Fibroblast of peridontal ligament (primary cell): ENCODE data around the gene LRIT1.
A peak's percentile ranks its signal among the peaks of the same experiment; 100 is the strongest.
"Not testable (repeated sequence)": the region's sequence is repeated elsewhere in the genome, so short reads cannot be mapped to it uniquely, and the experiment has no call there.

Experiments
- DNase-seq: peaks from one replicate; pipeline ENCODE4 v3.0.0-alpha.2; 2010; ENCODE audit errors: extremely low read depth

The LRIT1 gene

GRCh38 chr10:84241185-84241790, at the start of gene LRIT1:
TSS of gene LRIT1 (minus strand) at chr10:84241546. CDS start at chr10:84241439, 107 bp downstream.
- no peak for DNase-seq

DNA sequence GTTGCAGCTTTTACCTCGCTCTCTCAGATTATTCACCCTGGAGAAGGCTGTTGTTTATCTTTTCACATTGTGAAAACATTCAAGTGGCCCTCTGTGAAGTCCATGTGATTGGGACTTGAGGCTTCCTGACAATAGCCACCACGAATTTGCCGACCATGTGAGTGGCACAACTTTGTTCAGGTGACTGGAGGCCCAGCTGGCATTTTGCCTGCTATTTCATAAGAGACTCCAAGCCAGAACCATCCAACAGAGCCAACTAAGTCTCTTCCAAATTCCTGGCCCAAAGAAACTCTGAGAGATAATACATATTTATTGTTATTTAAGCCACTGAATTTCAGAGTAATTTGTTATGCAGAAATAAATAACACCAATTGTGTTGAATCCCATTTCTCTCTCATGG, 48.9 kb upstream of the LRIT1 start:
- DNase-seq, result no peak

- no peak for DNase-seq
These were observed 48.3 kb upstream of the LRIT1 start for GRCh38 chr10:84289521-84290200.

- no peak for DNase-seq
These were observed 46.8 kb upstream of the LRIT1 start for GRCh38 chr10:84288151-84288550.

DNA sequence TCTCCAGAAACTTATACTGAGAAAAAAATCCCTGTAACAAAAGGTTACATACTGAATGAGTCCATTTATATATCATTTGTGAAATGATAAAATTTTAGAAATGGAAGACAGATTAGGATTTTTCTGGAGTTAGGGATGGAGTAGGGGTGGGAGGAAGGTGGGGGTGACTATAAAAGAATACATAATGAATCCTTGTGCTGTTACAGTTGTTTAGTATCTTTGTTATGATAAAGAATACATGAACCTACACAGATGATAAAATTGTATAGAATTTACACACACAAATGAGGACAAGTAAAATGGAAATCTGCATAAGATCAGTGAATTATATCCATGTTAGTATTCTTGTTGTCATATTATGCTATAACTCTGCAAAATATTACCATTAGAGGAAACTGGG, 45.3 kb upstream of the LRIT1 start:
- no peak for DNase-seq

DNA sequence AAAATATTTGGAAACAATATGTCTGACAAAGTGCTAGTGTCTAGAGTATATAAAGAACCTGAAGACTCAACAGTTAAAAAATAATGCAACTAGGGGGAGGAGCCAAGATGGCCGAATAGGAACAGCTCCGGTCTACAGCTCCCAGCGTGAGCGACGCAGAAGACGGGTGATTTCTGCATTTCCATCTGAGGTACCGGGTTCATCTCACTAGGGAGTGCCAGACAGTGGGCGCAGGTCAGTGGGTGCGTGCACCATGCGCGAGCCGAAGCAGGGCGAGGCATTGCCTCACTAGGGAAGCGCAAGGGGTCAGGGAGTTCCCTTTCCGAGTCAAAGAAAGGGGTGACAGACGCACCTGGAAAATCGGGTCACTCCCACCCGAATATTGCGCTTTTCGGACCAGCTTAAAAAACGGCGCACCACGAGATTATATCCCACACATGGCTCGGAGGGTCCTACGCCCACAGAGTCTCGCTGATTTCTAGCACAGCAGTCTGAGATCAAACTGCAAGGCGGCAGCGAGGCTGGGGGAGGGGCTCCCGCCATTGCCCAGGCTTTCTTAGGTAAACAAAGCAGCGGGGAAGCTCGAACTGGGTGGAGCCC, 38.6 kb upstream of the LRIT1 start:
- DNase-seq, result not testable (repeated sequence)

DNA sequence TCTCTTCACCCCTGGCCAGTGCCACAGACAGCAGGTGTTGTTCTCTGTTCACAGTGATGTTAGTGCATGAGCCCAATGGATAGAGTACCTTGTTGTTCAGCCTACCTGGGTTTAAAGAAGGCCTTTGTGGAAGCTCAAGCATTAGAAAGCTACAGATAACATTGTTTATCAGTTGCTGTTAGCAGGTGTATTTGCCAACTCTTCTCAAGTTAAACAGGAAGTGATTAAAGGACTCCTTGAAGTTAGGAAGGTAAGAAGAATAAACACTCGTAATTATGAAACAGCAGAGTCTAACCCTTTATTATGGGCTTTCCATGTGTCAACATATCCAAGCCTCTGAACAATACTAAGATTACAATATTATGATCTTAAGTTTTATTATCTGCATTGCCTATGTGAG, 29.4 kb upstream of the LRIT1 start:
- no peak for DNase-seq

GRCh38 chr10:84269773-84270172, 28.4 kb upstream of the LRIT1 start:
- DNase-seq, result peak; percentile 85

- DNase-seq, result no peak
These were observed 27.8 kb upstream of the LRIT1 start for GRCh38 chr10:84269162-84269561.

DNA sequence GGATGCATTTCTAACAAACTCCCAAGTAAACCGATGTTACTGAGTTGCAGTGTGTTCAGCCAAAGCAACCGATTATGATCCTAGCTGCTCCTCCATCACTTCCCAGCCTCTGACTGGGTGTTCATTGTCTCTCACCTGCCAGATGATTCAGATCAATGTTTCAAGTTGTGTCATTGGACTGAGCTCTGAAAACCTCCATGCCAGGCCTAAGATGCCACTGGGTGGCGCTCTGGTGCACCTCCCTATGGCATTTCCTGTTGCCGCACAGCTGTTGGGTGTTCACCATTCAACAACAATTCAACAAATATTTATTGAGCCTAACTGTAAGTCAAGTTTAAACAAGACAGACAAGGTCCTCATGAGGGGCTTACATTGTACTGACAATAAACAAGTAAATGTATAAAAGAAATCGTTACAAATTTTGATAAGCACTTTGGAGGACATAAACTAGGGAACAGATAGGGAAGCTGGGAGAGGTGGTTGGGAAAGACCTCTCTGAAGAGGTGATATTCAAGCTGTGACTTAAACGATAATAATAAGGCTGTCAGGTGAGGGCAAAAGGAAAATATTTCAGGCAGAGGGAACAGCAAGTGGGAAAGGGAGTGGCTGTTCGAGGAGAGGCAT, 26.3 kb upstream of the LRIT1 start:
- DNase-seq, result peak; percentile 42

DNA sequence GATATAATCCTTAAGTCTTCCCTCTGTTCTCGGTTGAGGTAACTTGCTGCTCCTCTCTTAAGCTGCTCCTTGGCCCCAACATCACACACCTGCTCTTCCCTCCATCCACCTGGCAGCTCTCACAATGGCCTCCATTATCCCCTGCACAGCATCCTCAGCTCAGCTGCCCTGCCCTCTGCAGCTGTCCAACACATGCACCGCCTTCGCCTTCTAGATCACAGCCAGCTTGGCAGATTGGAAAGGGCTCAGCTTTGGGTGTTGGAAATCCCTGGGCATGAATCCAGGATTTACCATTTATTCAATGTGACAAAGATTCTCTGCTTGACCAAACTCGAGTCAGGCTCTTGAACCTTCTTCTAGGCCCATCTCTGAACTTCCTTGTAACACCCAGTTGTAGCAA, 24.1 kb upstream of the LRIT1 start:
- DNase-seq, result no peak

DNA sequence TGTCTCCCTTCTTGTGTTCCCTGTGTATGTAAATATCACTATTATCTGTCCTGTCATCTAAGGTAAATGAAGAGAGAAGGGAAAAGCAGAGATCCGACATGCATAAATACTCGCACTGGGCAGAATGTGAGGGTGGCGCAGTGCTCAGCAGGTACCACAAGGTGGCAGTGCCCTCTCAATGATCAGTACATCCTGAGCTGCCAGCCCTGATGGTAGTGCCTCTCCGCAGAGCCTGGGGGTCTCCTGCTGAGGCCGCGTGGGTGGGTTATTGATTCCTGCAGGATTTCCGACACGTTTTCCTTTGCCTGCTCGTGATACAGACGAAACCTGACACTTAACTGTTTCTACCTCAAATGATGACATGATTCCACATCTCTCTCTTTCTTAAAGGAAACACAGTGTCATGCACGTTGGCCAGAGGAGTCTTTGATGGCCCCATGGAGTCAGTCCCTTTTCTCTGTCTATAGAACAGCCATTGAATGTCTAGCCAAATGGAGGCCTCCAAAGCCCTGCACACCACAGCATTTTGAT, 23.3 kb upstream of the LRIT1 start:
- DNase-seq, result peak; percentile 68

DNA sequence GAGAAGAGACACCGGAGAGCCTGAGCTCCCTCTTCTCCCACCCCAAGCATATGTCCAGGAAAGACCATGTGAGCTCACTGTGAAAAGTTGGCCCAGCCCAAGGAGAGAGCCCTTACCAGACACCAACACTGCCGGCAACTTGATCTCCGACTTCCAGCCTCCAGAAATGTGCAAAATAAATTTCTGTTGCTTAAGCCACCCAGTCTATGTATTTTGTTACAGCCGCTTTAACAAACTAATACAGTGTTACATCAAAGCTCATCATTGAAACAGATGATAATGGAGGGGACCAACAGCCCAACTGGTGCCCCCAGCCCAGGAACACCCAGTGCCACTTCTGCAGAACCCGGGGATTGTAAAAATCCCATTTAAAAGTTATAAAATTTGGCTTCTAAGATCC, 22.4 kb upstream of the LRIT1 start:
- DNase-seq, result no peak

DNA sequence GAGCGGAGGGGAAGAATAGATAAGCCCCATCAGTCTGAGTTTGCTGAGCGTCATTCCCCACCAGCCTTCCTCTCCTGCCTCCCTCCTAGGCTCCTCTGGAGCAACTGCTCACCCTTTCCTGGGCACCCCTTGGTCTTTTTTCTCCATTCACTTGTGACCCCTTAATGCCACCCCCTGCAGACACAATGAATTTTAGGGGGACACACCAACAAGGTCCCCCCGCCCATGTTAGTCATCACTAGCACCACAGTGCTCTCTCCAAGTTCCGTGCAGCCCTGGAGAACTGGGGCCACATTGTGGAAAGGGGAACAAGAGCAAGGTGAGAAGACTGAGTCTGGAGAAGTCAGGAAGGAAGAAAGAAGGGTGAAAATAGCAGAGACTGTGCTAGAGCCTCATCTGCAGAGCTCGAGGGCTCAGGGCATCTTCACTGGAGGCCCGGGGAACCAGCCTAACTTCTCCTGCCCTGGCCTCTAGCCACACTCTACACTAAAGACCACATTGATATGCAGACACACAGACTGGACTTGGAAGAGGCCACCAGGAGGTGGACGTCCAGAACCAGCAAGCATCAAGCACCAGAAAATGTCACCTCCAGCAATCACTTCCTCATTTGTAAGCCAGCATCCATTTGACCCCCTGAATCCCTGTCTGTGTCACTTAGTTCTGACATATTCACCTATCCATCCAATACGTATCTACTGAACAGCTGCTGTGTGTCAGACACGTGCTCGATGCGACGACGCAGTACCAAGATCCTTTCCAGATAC, 21.0 kb upstream of the LRIT1 start:
- no peak for DNase-seq

DNA sequence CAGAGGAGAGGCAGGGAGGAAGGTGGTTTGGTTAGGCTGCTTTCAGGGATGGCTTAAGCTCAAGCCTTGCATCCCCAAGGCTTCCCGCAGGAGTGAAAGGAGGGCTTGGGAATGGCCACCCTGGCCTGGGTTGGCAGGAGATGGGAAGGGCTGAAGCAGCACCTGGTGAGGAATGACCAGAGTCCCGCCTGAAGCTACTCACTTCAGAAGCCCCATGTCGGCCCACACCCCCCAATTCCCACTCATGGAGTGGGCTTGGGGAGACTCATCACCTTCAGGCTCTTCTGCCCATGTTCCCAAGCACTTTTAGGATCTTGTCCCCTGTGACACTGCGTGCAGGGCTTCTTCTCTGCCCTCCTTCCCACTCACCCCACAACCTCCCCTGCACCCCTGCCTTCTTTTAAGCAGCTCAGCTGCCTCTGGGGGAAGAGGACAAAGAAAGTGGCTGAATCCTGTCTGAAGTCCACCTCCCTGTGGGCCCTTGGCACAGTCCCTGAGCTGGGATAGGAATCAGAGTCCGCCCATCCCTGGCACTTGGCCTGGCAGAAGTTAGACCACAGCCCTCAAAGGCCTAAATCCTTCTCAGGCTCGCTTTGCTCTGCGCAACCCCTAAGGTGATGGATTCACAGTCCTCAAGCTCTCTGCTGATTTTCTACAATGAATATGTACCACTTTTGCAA, 20.0 kb upstream of the LRIT1 start:
- no peak for DNase-seq

- no peak for DNase-seq
These were observed 16.8 kb upstream of the LRIT1 start for GRCh38 chr10:84258034-84258695.

DNA sequence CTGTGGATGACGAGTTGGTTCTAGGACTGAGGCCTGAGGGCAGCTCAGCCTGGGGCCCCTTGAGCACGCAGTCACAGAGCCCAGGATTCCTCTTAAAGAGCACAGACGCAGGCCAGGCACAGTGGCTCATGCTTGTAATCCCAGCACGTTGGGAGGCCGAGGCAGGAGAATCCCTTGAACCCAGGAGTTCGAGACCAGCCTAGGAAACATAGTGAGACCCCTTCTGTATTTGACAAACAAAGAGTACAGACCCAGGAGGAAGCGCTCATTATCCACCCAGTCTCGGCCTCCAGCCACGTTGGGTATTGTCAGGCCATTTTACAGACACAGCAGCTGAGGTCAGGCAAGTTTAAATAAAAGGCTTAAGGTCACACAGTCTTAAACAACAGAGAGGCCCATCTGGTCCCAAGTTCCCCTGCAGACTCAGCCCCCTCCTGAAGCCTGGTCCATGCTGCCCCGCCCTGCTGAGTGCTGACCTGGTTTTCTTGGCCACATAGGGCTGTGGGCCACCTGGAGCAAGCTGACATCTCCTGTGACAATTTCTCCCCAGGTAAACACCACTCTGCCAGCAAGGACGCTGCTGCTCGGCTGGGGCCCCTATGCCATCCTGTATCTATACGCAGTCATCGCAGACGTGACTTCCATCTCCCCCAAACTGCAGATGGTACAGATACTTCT, 16.1 kb upstream of the LRIT1 start:
- no peak for DNase-seq

GRCh38 chr10:84256510-84257342, 15.4 kb upstream of the LRIT1 start:
- peak; percentile 25 for DNase-seq
